ENCODE results near the gene IQGAP1. TPM values are rescaled to one million over a fixed set of nuclear protein-coding genes. Genes with fewer than 3 reads are reported as not detected.

The IQGAP1 gene
- total and polyA plus RNA-seq, 9 of the 15 experiments (the other 6 are each of a cell fraction or from before 2014, with no cell fraction given): 37.6 to 143 (median 77.7) TPM

DNA sequence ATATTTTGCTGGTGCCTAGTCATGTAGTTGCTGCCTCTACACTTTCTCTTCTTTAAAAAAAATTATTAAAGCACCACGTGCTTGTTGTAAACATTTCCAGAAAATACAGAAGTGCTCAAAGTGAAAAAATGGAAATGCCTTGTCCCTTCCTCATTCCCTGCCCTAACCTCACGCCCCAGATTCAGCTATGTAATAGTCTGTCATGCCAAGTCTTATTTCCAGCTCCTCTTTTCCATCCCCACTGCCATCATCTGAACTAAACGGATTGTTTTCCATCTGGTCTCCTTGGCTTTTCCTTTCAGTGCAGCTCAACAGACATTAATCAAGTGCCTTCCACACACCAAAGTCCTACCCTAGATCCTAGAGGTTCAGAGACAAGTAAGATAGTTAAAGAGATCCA lies 20.5 kb upstream of the IQGAP1 start:
- 18% methylated on average over 3 of the region's 3 CpGs for WGBS (ENCODE audit: insufficient coverage, low coverage, missing lambda C conversion rate)
- Histone ChIP-seq H3K4me1 (replicated peaks in 1 of 2; ENCODE audit: control insufficient read depth in 2 of 2, insufficient read depth in 2 of 2, low read length in 2 of 2) (peaks cover 0 to 9% of the 10 kb centered on the region in 2 experiments; a peak in 4 of 5 replicates), H3K36me3 (ENCODE audit: control insufficient read depth, insufficient read depth, low read length) (no peaks in the 10 kb centered on the region), H3K9me1 (ENCODE audit: control insufficient read depth, insufficient read depth, low read length) (no peaks in the 10 kb centered on the region), H3K4me2 (ENCODE audit: insufficient read depth, low read length) (no peak overlapping the region), H4K20me1 (replicated peaks; ENCODE audit: control insufficient read depth, insufficient read depth, low read length) (no peaks in the 10 kb centered on the region), H3K4me3 (no peak overlapping the region), H2AFZ (ENCODE audit: low read depth, low read length) (peak overlapping the region; percentile 58; the same call in 1 of the 2 replicates), H3K9me3 (replicated peaks; ENCODE audit: control insufficient read depth, insufficient read depth, low read depth, low read length) (no peaks in the 10 kb centered on the region), H3K27me3 (ENCODE audit: control insufficient read depth in 2 of 2, insufficient read depth in 2 of 2, low read length in 2 of 2) (no peaks in the 10 kb centered on the region), H3K79me2 (ENCODE audit: control insufficient read depth, insufficient read depth, low read length) (no peaks in the 10 kb centered on the region), H3K9ac (ENCODE audit: insufficient read depth in 1 of 2, low read depth in 2 of 2, low read length in 2 of 2) (no peak overlapping the region), H3K27ac (ENCODE audit: extremely low read depth, low read depth, low read length) (no peak overlapping the region)
- ATAC-seq: no peak
- POLR2A ChIA-PET: interaction anchor here (0.6 to 2.0 kb wide), 4 partner anchors 14 to 589 kb away, joined by 3 to 9 read pairs (median 4); partner anchors contain the start of gene IQGAP1
- no peak for FAIRE-seq
- no TSS peak for BruUV-seq (replicated peaks)
- DNase-seq (ENCODE audit: extremely low read depth in 1 of 4, low spot score in 3 of 4): no peak
- intact Hi-C loops (cut with micrococcal nuclease) (no loop called here), in situ Hi-C loops (cut with MboI) (no loop called here)
- CTCF ChIA-PET (ENCODE audit: low intra/inter-chr PET ratio): no interaction called here
- no peak for TF ChIP-seq MCM2 (IDR thresholded peaks at IDR 0.05; ENCODE audit: low read depth)
- peak; percentile 45; the same call in 1 of the 2 replicates for TF ChIP-seq SPI1 (IDR thresholded peaks at IDR 0.05; ENCODE audit: borderline replicate concordance, low read depth, low read length)
- no peak for TF ChIP-seq HINFP (tag; conservative IDR thresholded peaks at IDR 0.05; ENCODE audit: low read depth)

- H3K4me1 ChIP-seq (replicated peaks in 1 of 2; ENCODE audit: control insufficient read depth in 2 of 2, insufficient read depth in 2 of 2, low read length in 2 of 2): no peaks in the 10 kb centered on the region
- no peak overlapping the region for H3K4me2 ChIP-seq (ENCODE audit: insufficient read depth, low read length)
- in situ Hi-C loops (cut with MboI): no loop called here
- no peak for DNase-seq (ENCODE audit: extremely low read depth in 1 of 4, low spot score in 3 of 4)
- H3K9me3 ChIP-seq (replicated peaks; ENCODE audit: control insufficient read depth, insufficient read depth, low read depth, low read length): peaks cover 7% of the 10 kb centered on the region
- no peaks in the 10 kb centered on the region for H4K20me1 ChIP-seq (replicated peaks; ENCODE audit: control insufficient read depth, insufficient read depth, low read length)
- H3K27ac ChIP-seq (ENCODE audit: extremely low read depth, low read depth, low read length): no peak overlapping the region
- ChIA-PET POLR2A (interaction anchor here (1.0 to 1.2 kb wide), 3 partner anchors 13 to 18 kb away, joined by 3 to 4 read pairs (median 4); partner anchors contain the start of gene IQGAP1), CTCF (ENCODE audit: low intra/inter-chr PET ratio) (no interaction called here)
- H3K9ac ChIP-seq (ENCODE audit: insufficient read depth in 1 of 2, low read depth in 2 of 2, low read length in 2 of 2): no peak overlapping the region
- no peaks in the 10 kb centered on the region for H3K9me1 ChIP-seq (ENCODE audit: control insufficient read depth, insufficient read depth, low read length)
- H3K36me3 ChIP-seq (ENCODE audit: control insufficient read depth, insufficient read depth, low read length): no peaks in the 10 kb centered on the region
- ATAC-seq: no peak
- no peaks in the 10 kb centered on the region for H3K27me3 ChIP-seq (ENCODE audit: control insufficient read depth in 2 of 2, insufficient read depth in 2 of 2, low read length in 2 of 2)
- H3K4me3 ChIP-seq: no peak overlapping the region
- no peak overlapping the region for H2AFZ ChIP-seq (ENCODE audit: low read depth, low read length)
- no peaks in the 10 kb centered on the region for H3K79me2 ChIP-seq (ENCODE audit: control insufficient read depth, insufficient read depth, low read length)
- 53% methylated on average over 7 of the region's 7 CpGs for WGBS (ENCODE audit: insufficient coverage, low coverage, missing lambda C conversion rate)
- no peak for FAIRE-seq
- no TSS peak for BruUV-seq (replicated peaks)
- intact Hi-C loops (cut with micrococcal nuclease): no loop called here
- no peak for TF ChIP-seq ZNF79 (CRISPR knock-in tag; IDR thresholded peaks at IDR 0.05; ENCODE audit: low read depth)
- TF ChIP-seq SIN3A (IDR thresholded peaks at IDR 0.05; ENCODE audit: borderline replicate concordance in 2 of 2, control insufficient read depth in 1 of 2, low read depth in 2 of 2, low read length in 2 of 2): no peak
- TF ChIP-seq MEF2A (IDR thresholded peaks at IDR 0.05; ENCODE audit: control insufficient read depth, low read depth, low read length): no peak
- no peak for TF ChIP-seq ETV6 (IDR thresholded peaks at IDR 0.05; ENCODE audit: borderline replicate concordance in 1 of 2, low read depth in 2 of 2, low read length in 1 of 2)
- no peak for TF ChIP-seq ETV6 (CRISPR knock-in tag; IDR thresholded peaks at IDR 0.05; ENCODE audit: borderline replicate concordance)
- no peak for TF ChIP-seq U2AF1 (optimal IDR thresholded peaks at IDR 0.05; ENCODE audit: low read depth, low read length)
- no peak for TF ChIP-seq PKNOX1 (IDR thresholded peaks at IDR 0.05)
- TF ChIP-seq SUPT5H (IDR thresholded peaks at IDR 0.05): no peak
- no peak for TF ChIP-seq ZNF134 (CRISPR knock-in tag; conservative IDR thresholded peaks at IDR 0.05)
- 0 out of 2 replicates have a peak, but pooled peaks have one; percentile 25 for TF ChIP-seq MAFG (tag; conservative IDR thresholded peaks at IDR 0.05)
- TF ChIP-seq CAMTA2 (CRISPR knock-in tag; conservative IDR thresholded peaks at IDR 0.05): no peak
- no peak for TF ChIP-seq E2F3 (CRISPR knock-in tag; IDR thresholded peaks at IDR 0.05)
These were observed 13.0 kb upstream of the IQGAP1 start for GRCh38 chr15:90375071-90375470.
